Gastrocnemius medialis (tissue), 4 donors: ENCODE measurements around the gene RASGRP2.

Source experiments
- CTCF ChIP-seq, 5 experiments: fragments of 450-650 bp in 3 of 5; fragments of 200-600 bp in 2 of 5; sonication (generic) in 2 of 5; IDR thresholded peaks in 4 of 5; conservative IDR thresholded peaks in 1 of 5; 1 replicate in 4 of 5; 2 replicates in 1 of 5; pipeline ENCODE4 v1.5.1; 2016 to 2019; ENCODE audit warnings: antibody characterized with exemption in 5 of 5, mild to moderate bottlenecking in 3 of 5, moderate library complexity in 3 of 5
- POLR2A ChIP-seq, 2 donors: fragments of 450-650 bp; IDR thresholded peaks; one replicate each; pipeline ENCODE4 v1.6.1; 2017; ENCODE audit warnings: antibody characterized with exemption in 2 of 2, mild to moderate bottlenecking in 2 of 2, moderate library complexity in 2 of 2

GRCh38 chr11:64703048-64703447, 40.9 kb downstream of the RASGRP2 start:
- no peak for TF ChIP-seq POLR2A (IDR thresholded peaks at IDR 0.05)
- TF ChIP-seq CTCF (IDR thresholded peaks at IDR 0.05 in 4 of 5, conservative IDR thresholded peaks at IDR 0.05 in 1 of 5), result no peak
